H1 (cell line): ENCODE data around the gene FBH1. TPM values are rescaled to one million over a fixed set of nuclear protein-coding genes. Genes with fewer than 3 reads are reported as not detected.
"Not testable (repeated sequence)": the region's sequence is repeated elsewhere in the genome, so short reads cannot be mapped to it uniquely, and the experiment has no call there.

Source experiments
- CTCF ChIA-PET: fragments of 300-600 bp; sonication (Branson Sonifier 250); formaldehyde crosslinking; loops from one replicate; lab custom pipeline; 2021; ENCODE audit not compliant: partially characterized antibody; lab: Charles Lee
- POLR2A ChIA-PET: fragments of 300-600 bp; sonication (Branson Sonifier 250); formaldehyde crosslinking; loops from one replicate; lab custom pipeline; 2021; ENCODE audit warnings: inconsistent platforms; ENCODE audit not compliant: partially characterized antibody; lab: Charles Lee
- DNase-seq, 2 experiments: peaks; one replicate each; pipeline versions ENCODE4 v3.0.0 to v3.0.0-alpha.2; 2010 to 2022; ENCODE audit warnings: low spot score in 2 of 2, low read depth in 1 of 2, mixed read lengths in 1 of 2
- FAIRE-seq: peaks from 2 replicates; lab custom pipeline; 2011; peaks lifted over from hg19 to GRCh38; lab: Jason Lieb, UNC
- H2AFZ ChIP-seq: 2 replicates; pipeline ENCODE4 v1.8.1; 2012; ENCODE audit warnings: low read length, inconsistent platforms
- H2AK5ac ChIP-seq: 2 replicates; pipeline ENCODE4 v1.6.1; 2013; ENCODE audit warnings: low read depth, low read length
- H2BK120ac ChIP-seq: replicated peaks from 2 replicates; pipeline ENCODE3; 2013; ENCODE audit warnings: low read depth, low read length, inconsistent platforms
- H2BK12ac ChIP-seq: 2 replicates; pipeline ENCODE4 v1.6.1; 2013; ENCODE audit warnings: low read depth, low read length
- H2BK15ac ChIP-seq: 2 replicates; pipeline ENCODE4 v1.6.1; 2013; ENCODE audit warnings: low read length
- H2BK20ac ChIP-seq: 2 replicates; pipeline ENCODE4 v1.6.1; 2013; ENCODE audit warnings: low read length
- H2BK5ac ChIP-seq: 2 replicates; pipeline ENCODE4 v1.6.1; 2013; ENCODE audit warnings: low read depth, low read length
- H3K14ac ChIP-seq: 2 replicates; pipeline ENCODE4 v1.6.1; 2013; ENCODE audit warnings: inconsistent platforms; ENCODE audit not compliant: insufficient read length
- H3K18ac ChIP-seq: 2 replicates; pipeline ENCODE4 v1.6.1; 2013; ENCODE audit warnings: low read length; ENCODE audit errors: extremely low read depth
- H3K23ac ChIP-seq: 2 replicates; pipeline ENCODE4 v1.6.1; 2013; ENCODE audit warnings: inconsistent platforms; ENCODE audit not compliant: insufficient read length
- H3K23me2 ChIP-seq: 2 replicates; pipeline ENCODE4 v1.6.1; 2013; ENCODE audit warnings: low read depth, low read length
- H3K27ac ChIP-seq: 2 replicates; pipeline ENCODE4 v1.6.1; 2011; ENCODE audit warnings: low read depth, low read length, inconsistent platforms
- H3K27me3 ChIP-seq, 4 experiments: replicated peaks in 1 of 4; 1 replicate in 1 of 4; 2 replicates in 3 of 4; pipeline versions ENCODE4 v1.6.1 to v1.8.1; 2011 to 2013; ENCODE audit warnings: low read length in 3 of 4, mild to moderate bottlenecking in 3 of 4, inconsistent platforms in 2 of 4, mixed read lengths in 2 of 4, moderate library complexity in 1 of 4; ENCODE audit not compliant: control insufficient read depth in 3 of 4, insufficient read depth in 3 of 4; ENCODE audit errors: extremely low read depth in 1 of 4
- H3K36me3 ChIP-seq, 4 experiments: 2 replicates each; pipeline versions ENCODE4 v1.6.1 to v1.8.1; 2011 to 2013; ENCODE audit warnings: mild to moderate bottlenecking in 4 of 4, low read length in 3 of 4, moderate library complexity in 2 of 4, control low read depth in 1 of 4, inconsistent platforms in 1 of 4; ENCODE audit not compliant: insufficient read depth in 4 of 4, control insufficient read depth in 2 of 4
- H3K4ac ChIP-seq: replicated peaks from 2 replicates; pipeline ENCODE3; 2013; ENCODE audit warnings: low read length, low read depth, mixed read lengths, inconsistent platforms; ENCODE audit not compliant: insufficient read length
- H3K4me1 ChIP-seq, 4 experiments: replicated peaks in 1 of 4; 1 replicate in 1 of 4; 2 replicates in 3 of 4; pipeline versions ENCODE4 v1.6.1 to v1.8.1; 2011 to 2013; ENCODE audit warnings: low read length in 3 of 4, inconsistent platforms in 2 of 4, mixed read lengths in 1 of 4; ENCODE audit not compliant: insufficient read depth in 4 of 4, control insufficient read depth in 3 of 4
- H3K4me2 ChIP-seq, 2 experiments: 2 replicates each; pipeline versions ENCODE4 v1.6.1 to v1.8.1; 2011 to 2013; ENCODE audit warnings: low read depth in 2 of 2, low read length in 2 of 2, control low read depth in 1 of 2, inconsistent platforms in 1 of 2, mild to moderate bottlenecking in 1 of 2; ENCODE audit not compliant: insufficient read depth in 1 of 2
- H3K4me3 ChIP-seq, 4 experiments: fragments of 200-600, 300-600 bp in 1 of 4; sonication (generic), shearing (Covaris generic), sonication (Bioruptor Twin) in 1 of 4; 2 replicates each; pipeline versions ENCODE4 v1.5.1 to v1.8.1; 2011 to 2016; ENCODE audit warnings: low read length in 4 of 4, low read depth in 3 of 4, control low read depth in 2 of 4, inconsistent platforms in 2 of 4, mild to moderate bottlenecking in 2 of 4, mixed read lengths in 1 of 4, moderate library complexity in 1 of 4; ENCODE audit not compliant: insufficient read depth in 2 of 4; ENCODE audit errors: extremely low read depth in 1 of 4
- H3K56ac ChIP-seq: replicated peaks from 2 replicates; pipeline ENCODE3; 2013; ENCODE audit warnings: low read depth, mild to moderate bottlenecking, mixed read lengths, low read length, inconsistent platforms; ENCODE audit not compliant: insufficient read length
- H3K79me1 ChIP-seq: 2 replicates; pipeline ENCODE4 v1.6.1; 2013; ENCODE audit warnings: low read depth, low read length, control low read depth
- H3K79me2 ChIP-seq, 2 experiments: 2 replicates each; pipeline versions ENCODE4 v1.6.1 to v1.8.1; 2012 to 2013; ENCODE audit warnings: low read length in 2 of 2, mild to moderate bottlenecking in 2 of 2, inconsistent platforms in 1 of 2; ENCODE audit not compliant: insufficient read depth in 2 of 2, control insufficient read depth in 1 of 2
- H3K9ac ChIP-seq, 4 experiments: replicated peaks in 1 of 4; 1 replicate in 1 of 4; 2 replicates in 3 of 4; pipeline versions ENCODE4 v1.6.1 to v1.8.1; 2011 to 2013; ENCODE audit warnings: low read depth in 3 of 4, low read length in 3 of 4, control low read depth in 2 of 4, mild to moderate bottlenecking in 2 of 4, moderate library complexity in 2 of 4, inconsistent platforms in 1 of 4; ENCODE audit errors: extremely low read depth in 1 of 4
- H3K9me3 ChIP-seq, 2 experiments: 2 replicates each; pipeline versions ENCODE4 v1.6.1 to v1.8.1; 2012 to 2013; ENCODE audit warnings: mild to moderate bottlenecking in 2 of 2, moderate library complexity in 2 of 2, control low read depth in 1 of 2, inconsistent platforms in 1 of 2, low read depth in 1 of 2, low read length in 1 of 2, mixed read lengths in 1 of 2; ENCODE audit not compliant: insufficient read depth in 2 of 2
- H4K20me1 ChIP-seq, 2 experiments: replicated peaks in 1 of 2; 2 replicates each; pipeline versions ENCODE3 to v1.8.1; 2011 to 2013; ENCODE audit warnings: inconsistent platforms in 2 of 2, low read length in 2 of 2, mild to moderate bottlenecking in 1 of 2; ENCODE audit not compliant: insufficient read depth in 2 of 2, control insufficient read depth in 1 of 2
- H4K5ac ChIP-seq: 2 replicates; pipeline ENCODE4 v1.6.1; 2013; ENCODE audit warnings: low read length, low read depth, mixed read lengths, inconsistent platforms; ENCODE audit not compliant: insufficient read length
- H4K8ac ChIP-seq: 2 replicates; pipeline ENCODE4 v1.8.0; 2013; ENCODE audit warnings: mild to moderate bottlenecking, moderate library complexity, low read length, inconsistent platforms; ENCODE audit not compliant: insufficient read depth; ENCODE audit errors: extremely low read depth
- H4K91ac ChIP-seq: replicated peaks from 2 replicates; pipeline ENCODE3; 2013; ENCODE audit warnings: low read length, mixed read lengths, inconsistent platforms; ENCODE audit not compliant: insufficient read length
- WGBS, 2 experiments: shearing (Covaris generic) in 1 of 2; methylation state at CpG; one replicate each; pipeline versions ENCODE4 v1.1.6 to v1.1.7; 2013 to 2015; ENCODE audit warnings: low lambda C conversion rate in 2 of 2, mixed read lengths in 2 of 2, inconsistent platforms in 1 of 2, low coverage in 1 of 2, missing lambda C conversion rate in 1 of 2; ENCODE audit not compliant: insufficient replicate concordance in 2 of 2, insufficient coverage in 1 of 2, insufficient read length in 1 of 2; ENCODE audit errors: extremely low coverage in 1 of 2, missing lambda C conversion rate in 1 of 2; 5-methylcytosine and 5-hydroxymethylcytosine counted together
- polyA plus RNA-seq, 7 experiments: library from polyadenylated mRNA; depleted of rRNA in 3 of 7; stranded (reverse) in 5 of 7; unstranded in 2 of 7; fragments of >200 nt in 5 of 7; fragments of 200-250 nt in 2 of 7; gene quantifications; 1 replicate in 5 of 7; 2 replicates in 1 of 7; 4 replicates in 1 of 7; pipeline versions ENCODE4 v1.2.1 to v1.2.3, GENCODE V29; 2011 to 2013; ENCODE audit warnings: missing spikeins in 2 of 7, mixed read lengths in 2 of 7
- total RNA-seq: library from RNA; stranded (reverse); fragmentation: NEBNext Ultra II Directional; extraction: Animal tissue kit (Norgen Biotek cat#: 25700); gene quantifications from 2 replicates; pipeline ENCODE4 v1.2.1, GENCODE V29; 2021
- TF ChIP-seq, protein P1 (sequence below), 3 experiments: IDR thresholded peaks; 1 replicate in 2 of 3; 2 replicates in 1 of 3; pipeline versions ENCODE4 v1.5.1 to v1.6.1; 2011; ENCODE audit warnings: low read length in 3 of 3, mild to moderate bottlenecking in 3 of 3, inconsistent platforms in 2 of 3, low read depth in 1 of 3, moderate library complexity in 1 of 3; ENCODE audit not compliant: insufficient read depth in 1 of 3; ENCODE audit errors: control extremely low read depth in 1 of 3

FBH1 gene
- total and polyA plus RNA-seq, 2 of the 8 experiments (the other 6 are each of a cell fraction or from before 2014, with no cell fraction given): 31.1 to 51.8 TPM

DNA sequence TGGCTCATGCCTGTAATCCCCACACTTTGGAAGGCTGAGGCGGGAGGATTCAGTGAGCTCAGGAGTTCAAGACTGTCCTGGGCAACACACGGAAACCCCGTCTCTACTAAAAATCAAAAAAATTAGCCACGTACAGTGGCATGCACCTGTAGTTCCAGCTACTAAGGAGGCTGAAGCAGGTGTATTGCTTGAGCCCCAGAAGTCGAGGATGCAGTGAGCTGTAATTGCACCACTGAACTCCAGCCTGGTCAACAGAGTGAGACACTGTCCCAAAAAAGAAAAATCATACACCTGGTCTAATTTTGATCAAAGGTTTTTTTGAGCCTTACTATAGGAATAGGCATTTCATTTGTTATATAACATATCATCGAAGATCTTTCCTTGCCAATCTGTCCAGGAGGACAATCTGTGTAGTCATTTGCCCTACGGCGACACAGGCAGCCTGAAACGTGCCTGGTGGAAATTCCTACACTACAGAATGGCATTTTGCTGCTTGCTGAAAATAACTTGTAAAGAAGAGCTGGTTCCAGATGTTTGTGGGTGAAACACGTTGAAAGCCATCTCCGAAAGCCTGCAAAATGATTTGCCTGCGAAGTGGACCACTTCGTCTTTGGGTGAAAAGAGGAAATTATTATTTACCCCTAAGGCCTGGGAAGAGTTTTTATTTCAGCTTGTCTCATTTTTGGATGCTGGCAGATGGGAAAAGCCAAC, 45.5 kb upstream of the FBH1 start (continued):
- TF ChIP-seq, protein P1, sequence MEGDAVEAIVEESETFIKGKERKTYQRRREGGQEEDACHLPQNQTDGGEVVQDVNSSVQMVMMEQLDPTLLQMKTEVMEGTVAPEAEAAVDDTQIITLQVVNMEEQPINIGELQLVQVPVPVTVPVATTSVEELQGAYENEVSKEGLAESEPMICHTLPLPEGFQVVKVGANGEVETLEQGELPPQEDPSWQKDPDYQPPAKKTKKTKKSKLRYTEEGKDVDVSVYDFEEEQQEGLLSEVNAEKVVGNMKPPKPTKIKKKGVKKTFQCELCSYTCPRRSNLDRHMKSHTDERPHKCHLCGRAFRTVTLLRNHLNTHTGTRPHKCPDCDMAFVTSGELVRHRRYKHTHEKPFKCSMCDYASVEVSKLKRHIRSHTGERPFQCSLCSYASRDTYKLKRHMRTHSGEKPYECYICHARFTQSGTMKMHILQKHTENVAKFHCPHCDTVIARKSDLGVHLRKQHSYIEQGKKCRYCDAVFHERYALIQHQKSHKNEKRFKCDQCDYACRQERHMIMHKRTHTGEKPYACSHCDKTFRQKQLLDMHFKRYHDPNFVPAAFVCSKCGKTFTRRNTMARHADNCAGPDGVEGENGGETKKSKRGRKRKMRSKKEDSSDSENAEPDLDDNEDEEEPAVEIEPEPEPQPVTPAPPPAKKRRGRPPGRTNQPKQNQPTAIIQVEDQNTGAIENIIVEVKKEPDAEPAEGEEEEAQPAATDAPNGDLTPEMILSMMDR (IDR thresholded peaks at IDR 0.05; ENCODE audit: control extremely low read depth in 1 of 3, insufficient read depth in 1 of 3, low read depth in 1 of 3, low read length in 3 of 3): no peak
- TF ChIP-seq, all 59 proteins: peak for 0

DNA sequence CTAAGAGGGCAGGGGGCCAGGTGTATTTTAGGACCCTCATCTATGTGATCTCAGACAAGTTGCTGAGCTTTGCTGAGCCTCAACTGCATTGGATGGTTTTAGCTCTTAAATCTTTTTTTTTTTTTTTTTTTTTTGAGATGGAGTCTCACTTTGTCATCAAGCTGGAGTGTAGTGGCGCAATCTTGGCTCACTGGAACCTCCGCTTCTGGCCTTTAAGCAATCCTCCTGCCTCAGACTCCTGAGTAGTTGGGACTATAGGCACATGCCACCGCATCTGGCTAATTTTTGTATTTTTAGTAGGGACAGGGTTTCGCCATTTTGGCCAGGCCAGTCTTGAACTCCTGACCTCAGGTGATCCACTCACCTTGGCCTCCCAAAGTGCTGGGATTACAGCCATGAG, 43.4 kb upstream of the FBH1 start:
- not testable (repeated sequence) for H2BK20ac ChIP-seq, H3K18ac ChIP-seq, H2AK5ac ChIP-seq, H4K91ac ChIP-seq, H2BK12ac ChIP-seq, H3K14ac ChIP-seq, H2BK5ac ChIP-seq, H3K4me1 ChIP-seq, H4K20me1 ChIP-seq, H4K5ac ChIP-seq, H3K9ac ChIP-seq, H2BK15ac ChIP-seq, H3K36me3 ChIP-seq, FAIRE-seq, H2AFZ ChIP-seq, H3K4me2 ChIP-seq, H3K4me3 ChIP-seq, DNase-seq, H3K79me2 ChIP-seq, H3K4ac ChIP-seq, H3K23ac ChIP-seq, H3K27ac ChIP-seq, H3K56ac ChIP-seq, H3K23me2 ChIP-seq, H3K9me3 ChIP-seq, H3K79me1 ChIP-seq, H4K8ac ChIP-seq, H3K27me3 ChIP-seq, H2BK120ac ChIP-seq
- ChIA-PET POLR2A (interaction anchor here (1.5 to 3.0 kb wide), 2 partner anchors 28 to 33 kb away, joined by 3 to 10 read pairs; partner anchors contain the start of gene GDI2), CTCF (interaction anchor here (1.5 kb wide), 1 partner anchor 11 kb away, joined by 5 read pairs; no protein-coding TSS in a partner anchor)
- WGBS, 2 experiments: 88% methylated on average over 4 of the region's 4 CpGs; no CpG with 5 or more reads in 1 of the 2 experiments
